K562 (cell line): ENCODE measurements around the gene RCL1.

Experiments used
- ZC3H4 ChIP-seq: sonication (generic); formaldehyde crosslinking; IDR thresholded peaks from 2 replicates; pipeline ENCODE4 v1.9.0; 2021; ENCODE audit warnings: missing genetic modification reagents, borderline replicate concordance
- TF ChIP-seq, protein P1 (sequence below): fragments of 450-650 bp; IDR thresholded peaks from 2 replicates; pipeline ENCODE4 v1.6.1; 2016; ENCODE audit warnings: borderline replicate concordance

- TF ChIP-seq, protein P1, sequence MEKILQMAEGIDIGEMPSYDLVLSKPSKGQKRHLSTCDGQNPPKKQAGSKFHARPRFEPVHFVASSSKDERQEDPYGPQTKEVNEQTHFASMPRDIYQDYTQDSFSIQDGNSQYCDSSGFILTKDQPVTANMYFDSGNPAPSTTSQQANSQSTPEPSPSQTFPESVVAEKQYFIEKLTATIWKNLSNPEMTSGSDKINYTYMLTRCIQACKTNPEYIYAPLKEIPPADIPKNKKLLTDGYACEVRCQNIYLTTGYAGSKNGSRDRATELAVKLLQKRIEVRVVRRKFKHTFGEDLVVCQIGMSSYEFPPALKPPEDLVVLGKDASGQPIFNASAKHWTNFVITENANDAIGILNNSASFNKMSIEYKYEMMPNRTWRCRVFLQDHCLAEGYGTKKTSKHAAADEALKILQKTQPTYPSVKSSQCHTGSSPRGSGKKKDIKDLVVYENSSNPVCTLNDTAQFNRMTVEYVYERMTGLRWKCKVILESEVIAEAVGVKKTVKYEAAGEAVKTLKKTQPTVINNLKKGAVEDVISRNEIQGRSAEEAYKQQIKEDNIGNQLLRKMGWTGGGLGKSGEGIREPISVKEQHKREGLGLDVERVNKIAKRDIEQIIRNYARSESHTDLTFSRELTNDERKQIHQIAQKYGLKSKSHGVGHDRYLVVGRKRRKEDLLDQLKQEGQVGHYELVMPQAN = no peak
- no peak for TF ChIP-seq ZC3H4 (CRISPR knock-in tag)
Measured at GRCh38 chr9:4842213-4842612, 49.5 kb downstream of the RCL1 start.
